Endothelial cell of umbilical vein (primary cell): ENCODE results near the gene THEMIS. TPM values are rescaled to one million over a fixed set of nuclear protein-coding genes. Genes with fewer than 3 reads are reported as not detected.

Source experiments
- BruUV-seq: library from RNA; stranded (reverse); fragments of 400-500 nt; replicated peaks from 2 replicates; lab custom pipeline; 2021; lab: Mats Ljungman, UMichigan
- CTCF ChIA-PET: fragments of 300-600, 350-600 bp; sonication (Branson Sonifier 250); formaldehyde crosslinking; loops from one replicate; lab custom pipeline; 2021; ENCODE audit warnings: antibody characterized with exemption, inconsistent platforms; lab: Charles Lee
- POLR2A ChIA-PET: fragments of 300-600, 350-600 bp; sonication (Branson Sonifier 250); formaldehyde crosslinking; loops from one replicate; lab custom pipeline; 2021; ENCODE audit warnings: antibody characterized with exemption, inconsistent platforms; lab: Charles Lee
- DNase-seq: peaks from one replicate; pipeline ENCODE4 v3.0.0-alpha.2; 2011; ENCODE audit warnings: low read depth, low spot score
- FAIRE-seq: peaks from 2 replicates; lab custom pipeline; 2011; peaks lifted over from hg19 to GRCh38; lab: Jason Lieb, UNC
- H2AFZ ChIP-seq: 2 replicates; pipeline ENCODE4 v1.6.0; 2012; ENCODE audit warnings: low read depth, low read length, control low read depth, inconsistent platforms
- H3K27ac ChIP-seq: 2 replicates; pipeline ENCODE4 v1.5.1; 2011; ENCODE audit warnings: low read depth, mild to moderate bottlenecking, control low read depth, low read length, moderate library complexity; ENCODE audit not compliant: insufficient read depth
- H3K27me3 ChIP-seq, 2 experiments: 2 replicates each; pipeline versions ENCODE4 v1.6.0 to v1.6.1; 2011; ENCODE audit warnings: low read length in 2 of 2, mixed read lengths in 1 of 2; ENCODE audit not compliant: control insufficient read depth in 2 of 2, insufficient read depth in 2 of 2
- H3K36me3 ChIP-seq, 2 experiments: 2 replicates in 1 of 2; 3 replicates in 1 of 2; pipeline ENCODE4 v1.5.1; 2011; ENCODE audit warnings: low read length in 2 of 2, mild to moderate bottlenecking in 1 of 2, moderate library complexity in 1 of 2; ENCODE audit not compliant: control insufficient read depth in 2 of 2, insufficient read depth in 2 of 2; ENCODE audit errors: extremely low read depth in 1 of 2
- H3K4me1 ChIP-seq: 3 replicates; pipeline ENCODE4 v1.5.1; 2011; ENCODE audit warnings: mild to moderate bottlenecking, low read length; ENCODE audit not compliant: control insufficient read depth, insufficient read depth; ENCODE audit errors: extremely low read depth
- H3K4me2 ChIP-seq: 2 replicates; pipeline ENCODE4 v1.6.1; 2011; ENCODE audit warnings: low read length, control low read depth, mixed read lengths; ENCODE audit not compliant: insufficient read depth
- H3K4me3 ChIP-seq, 3 experiments: fragments of 200-600 bp in 1 of 3; sonication (generic), shearing (Covaris generic) in 1 of 3; replicated peaks in 1 of 3; 2 replicates each; pipeline ENCODE4 v1.5.1; 2011 to 2016; ENCODE audit warnings: control low read depth in 3 of 3, low read length in 3 of 3, mild to moderate bottlenecking in 2 of 3, inconsistent platforms in 1 of 3, low read depth in 1 of 3, moderate library complexity in 1 of 3; ENCODE audit not compliant: insufficient read depth in 1 of 3
- H3K79me2 ChIP-seq: 2 replicates; pipeline ENCODE4 v1.6.0; 2012; ENCODE audit warnings: low read length, inconsistent platforms; ENCODE audit not compliant: control insufficient read depth, insufficient read depth
- H3K9ac ChIP-seq: replicated peaks from 2 replicates; pipeline ENCODE3; 2011; ENCODE audit warnings: low read length, control low read depth; ENCODE audit not compliant: insufficient read depth; ENCODE audit errors: extremely low read depth
- H3K9me1 ChIP-seq: replicated peaks from 3 replicates; pipeline ENCODE4 v1.6.0; 2011; ENCODE audit warnings: mild to moderate bottlenecking, low read length; ENCODE audit not compliant: control insufficient read depth, insufficient read depth; ENCODE audit errors: extremely low read depth
- H3K9me3 ChIP-seq: replicated peaks from 2 replicates; pipeline ENCODE4 v1.5.1; 2012; ENCODE audit warnings: low read length, inconsistent platforms; ENCODE audit not compliant: control insufficient read depth, insufficient read depth
- H4K20me1 ChIP-seq: replicated peaks from 2 replicates; pipeline ENCODE3; 2011; ENCODE audit warnings: mild to moderate bottlenecking, low read length; ENCODE audit not compliant: control insufficient read depth, insufficient read depth; ENCODE audit errors: extremely low read depth
- EZH2 ChIP-seq: IDR thresholded peaks from 2 replicates; pipeline ENCODE4 v1.6.1; 2012; ENCODE audit warnings: borderline replicate concordance, low read depth, mild to moderate bottlenecking, moderate library complexity, low read length, inconsistent platforms; ENCODE audit not compliant: severe bottlenecking
- FOS ChIP-seq: IDR thresholded peaks from 2 replicates; pipeline ENCODE4 v1.6.1; 2011; ENCODE audit warnings: mild to moderate bottlenecking, low read length, moderate library complexity, borderline replicate concordance; ENCODE audit not compliant: insufficient read depth
- GATA2 ChIP-seq: IDR thresholded peaks from 2 replicates; pipeline ENCODE4 v1.7.0; 2011; ENCODE audit warnings: low read depth, mild to moderate bottlenecking, moderate library complexity, mixed read lengths, low read length; ENCODE audit not compliant: insufficient read length, insufficient read depth
- JUN ChIP-seq: IDR thresholded peaks from 2 replicates; pipeline ENCODE4 v1.6.1; 2011; ENCODE audit warnings: borderline replicate concordance, low read depth; ENCODE audit not compliant: insufficient read length, insufficient read depth
- POLR2A ChIP-seq: IDR thresholded peaks from 2 replicates; pipeline ENCODE4 v1.6.1; 2012; ENCODE audit warnings: low read depth, mild to moderate bottlenecking, control low read depth, low read length
- POLR2AphosphoS5 ChIP-seq: IDR thresholded peaks from 2 replicates; pipeline ENCODE4 v1.6.1; 2012; ENCODE audit warnings: low read depth, mild to moderate bottlenecking, control low read depth, low read length, moderate library complexity; ENCODE audit not compliant: insufficient read depth
- dilution Hi-C: fragments of 300-500 bp; cut with MboI; formaldehyde crosslinking; loops from one replicate; pipeline ENCODE4 v1.15.0; 2019; ENCODE audit warnings: low sequenced_read_pairs; ENCODE audit not compliant: extremely low pct_ligation_motif_present
- intact Hi-C: fragments of 100-400 bp; cut with micrococcal nuclease; formaldehyde crosslinking; loops from one replicate; pipeline ENCODE4 v1.10.0; 2022
- polyA plus RNA-seq, 4 experiments: library from polyadenylated mRNA; depleted of rRNA in 3 of 4; stranded (reverse) in 3 of 4; unstranded in 1 of 4; fragments of >200 nt; gene quantifications; 2 replicates each; pipeline versions ENCODE4 v1.2.1 to v1.2.3, GENCODE V29; 2011 to 2012; ENCODE audit warnings: missing spikeins in 1 of 4
- total RNA-seq: library from RNA; stranded (reverse); gene quantifications from 2 replicates; pipeline ENCODE4 v1.2.3, GENCODE V29; 2021
- TF ChIP-seq, protein P1 (sequence below), 2 donors: IDR thresholded peaks; 1 replicate in 1 of 2; 2 replicates in 1 of 2; pipeline ENCODE4 v1.5.1; 2011; ENCODE audit warnings: low read length in 2 of 2, mild to moderate bottlenecking in 2 of 2, moderate library complexity in 2 of 2, control low read depth in 1 of 2, inconsistent platforms in 1 of 2, low read depth in 1 of 2; ENCODE audit not compliant: insufficient read depth in 1 of 2; ENCODE audit errors: extremely low read depth in 1 of 2
- TF ChIP-seq, protein P2 (sequence below): IDR thresholded peaks from 2 replicates; pipeline ENCODE4 v1.6.1; 2011; ENCODE audit not compliant: insufficient read depth, insufficient read length

THEMIS gene
- total and polyA plus RNA-seq, 2 donors (not counting 3 experiments of a cell fraction or from before 2014, with no cell fraction given): not detected

GRCh38 chr6:127857051-127857637 lies 43.7 kb downstream of the THEMIS start:
- no peaks in the 10 kb centered on the region for H3K9me1 ChIP-seq
- H3K4me1 ChIP-seq: no peaks in the 10 kb centered on the region
- H3K79me2 ChIP-seq: no peaks in the 10 kb centered on the region
- H3K9ac ChIP-seq: no peak overlapping the region
- no TSS peak for BruUV-seq
- ChIA-PET CTCF (interaction anchor here (1.1 to 1.3 kb wide), 2 partner anchors 659 to 873 kb away, joined by 3 to 5 read pairs; no protein-coding TSS in a partner anchor), POLR2A (no interaction called here)
- intact Hi-C loops: no loop called here
- H3K36me3 ChIP-seq: no peaks in the 10 kb centered on the region
- H3K4me2 ChIP-seq: no peak overlapping the region
- H3K27me3 ChIP-seq: no peaks in the 10 kb centered on the region
- no peak overlapping the region for H3K4me3 ChIP-seq
- dilution Hi-C loops: no loop called here
- DNase-seq (no peak), FAIRE-seq (no peak)
- H3K27ac ChIP-seq: no peak overlapping the region
- H2AFZ ChIP-seq: no peak overlapping the region
- H3K9me3 ChIP-seq: no peaks in the 10 kb centered on the region
- H4K20me1 ChIP-seq: no peaks in the 10 kb centered on the region
- TF ChIP-seq FOS (no peak), POLR2AphosphoS5 (no peak), EZH2 (no peak), GATA2 (no peak), JUN (no peak), POLR2A (no peak)
- TF ChIP-seq, protein P1, sequence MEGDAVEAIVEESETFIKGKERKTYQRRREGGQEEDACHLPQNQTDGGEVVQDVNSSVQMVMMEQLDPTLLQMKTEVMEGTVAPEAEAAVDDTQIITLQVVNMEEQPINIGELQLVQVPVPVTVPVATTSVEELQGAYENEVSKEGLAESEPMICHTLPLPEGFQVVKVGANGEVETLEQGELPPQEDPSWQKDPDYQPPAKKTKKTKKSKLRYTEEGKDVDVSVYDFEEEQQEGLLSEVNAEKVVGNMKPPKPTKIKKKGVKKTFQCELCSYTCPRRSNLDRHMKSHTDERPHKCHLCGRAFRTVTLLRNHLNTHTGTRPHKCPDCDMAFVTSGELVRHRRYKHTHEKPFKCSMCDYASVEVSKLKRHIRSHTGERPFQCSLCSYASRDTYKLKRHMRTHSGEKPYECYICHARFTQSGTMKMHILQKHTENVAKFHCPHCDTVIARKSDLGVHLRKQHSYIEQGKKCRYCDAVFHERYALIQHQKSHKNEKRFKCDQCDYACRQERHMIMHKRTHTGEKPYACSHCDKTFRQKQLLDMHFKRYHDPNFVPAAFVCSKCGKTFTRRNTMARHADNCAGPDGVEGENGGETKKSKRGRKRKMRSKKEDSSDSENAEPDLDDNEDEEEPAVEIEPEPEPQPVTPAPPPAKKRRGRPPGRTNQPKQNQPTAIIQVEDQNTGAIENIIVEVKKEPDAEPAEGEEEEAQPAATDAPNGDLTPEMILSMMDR (IDR thresholded peaks at IDR 0.05; ENCODE audit: extremely low read depth in 1 of 2, insufficient read depth in 1 of 2, low read depth in 1 of 2, low read length in 2 of 2): no peak
- TF ChIP-seq, protein P2, sequence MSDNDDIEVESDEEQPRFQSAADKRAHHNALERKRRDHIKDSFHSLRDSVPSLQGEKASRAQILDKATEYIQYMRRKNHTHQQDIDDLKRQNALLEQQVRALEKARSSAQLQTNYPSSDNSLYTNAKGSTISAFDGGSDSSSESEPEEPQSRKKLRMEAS: no peak
